ENCODE results near the gene TEX2. TPM values are rescaled to one million over a fixed set of nuclear protein-coding genes. Genes with fewer than 3 reads are reported as not detected.
"Not testable (repeated sequence)": the region's sequence is repeated elsewhere in the genome, so short reads cannot be mapped to it uniquely, and the experiment has no call there.

TEX2 gene
- total RNA-seq, 4 donors from 2014 or later: 29.9 to 59.2 (median 39.9) TPM

- DNase-seq (ENCODE audit: low spot score in 2 of 2): no peak
- intact Hi-C loops (cut with DNase I; ENCODE audit: low total_unique reads): no loop called here
- H3K4me3 ChIP-seq (ENCODE audit: low read depth, poor library complexity, severe bottlenecking): no peak overlapping the region
Observed at GRCh38 chr17:64192589-64192988, 70.5 kb downstream of the TEX2 start.

GRCh38 chr17:64190472-64190871 is 72.6 kb downstream of the TEX2 start:
- intact Hi-C loops (cut with DNase I; ENCODE audit: low total_unique reads): no loop called here

More at GRCh38 chr17:64192589-64192988, 70.5 kb downstream of the TEX2 start:
- 51 to 59% methylated on average over 3 of the region's 3 CpGs for WGBS, 2 donors
- TF ChIP-seq POLR2A (IDR thresholded peaks at IDR 0.05): no peak
- no peak for TF ChIP-seq CTCF (IDR thresholded peaks at IDR 0.05)

GRCh38 chr17:64188088-64188487 is 75.0 kb downstream of the TEX2 start:
- WGBS, 2 donors: 94 to 95% methylated on average over 15 of the region's 15 CpGs
- intact Hi-C loops (cut with DNase I; ENCODE audit: low total_unique reads): no loop called here
- no peak for TF ChIP-seq CTCF (IDR thresholded peaks at IDR 0.05)
- no peak for TF ChIP-seq POLR2A (IDR thresholded peaks at IDR 0.05)
- H3K4me3 ChIP-seq (ENCODE audit: low read depth, poor library complexity, severe bottlenecking): no peak overlapping the region
- no peak for DNase-seq (ENCODE audit: low spot score in 2 of 2)

More at GRCh38 chr17:64190472-64190871, 72.6 kb downstream of the TEX2 start:
- 33 to 38% methylated on average over 6 of the region's 6 CpGs for WGBS, 2 donors
- no peak for TF ChIP-seq POLR2A (IDR thresholded peaks at IDR 0.05)
- no peak for TF ChIP-seq CTCF (IDR thresholded peaks at IDR 0.05)
- no peak overlapping the region for H3K4me3 ChIP-seq (ENCODE audit: low read depth, poor library complexity, severe bottlenecking)
- DNase-seq (ENCODE audit: low spot score in 2 of 2): no peak

- no peak for DNase-seq (ENCODE audit: low spot score in 2 of 2)
- intact Hi-C loops (cut with DNase I; ENCODE audit: low total_unique reads): no loop called here
- no peak overlapping the region for H3K4me3 ChIP-seq (ENCODE audit: low read depth, poor library complexity, severe bottlenecking)
- TF ChIP-seq POLR2A (IDR thresholded peaks at IDR 0.05): no peak
- TF ChIP-seq CTCF (IDR thresholded peaks at IDR 0.05): no peak
- 95 to 97% methylated on average over 11 of the region's 11 CpGs for WGBS, 2 donors
Observed at GRCh38 chr17:64187093-64187895, 75.8 kb downstream of the TEX2 start.

GRCh38 chr17:64186171-64187092 is 76.6 kb downstream of the TEX2 start:
- intact Hi-C loops (cut with DNase I; ENCODE audit: low total_unique reads): no loop called here
- 94 to 97% methylated on average over 12 of the region's 12 CpGs for WGBS, 2 donors
- no peak for DNase-seq (ENCODE audit: low spot score in 2 of 2)
- TF ChIP-seq CTCF (IDR thresholded peaks at IDR 0.05) (no peak), POLR2A (IDR thresholded peaks at IDR 0.05) (no peak)
- no peak overlapping the region for H3K4me3 ChIP-seq (ENCODE audit: low read depth, poor library complexity, severe bottlenecking)

- WGBS, 2 donors: 68 to 70% methylated on average over 9 of the region's 9 CpGs
- intact Hi-C loops (cut with DNase I; ENCODE audit: low total_unique reads); H3K4me3 ChIP-seq (ENCODE audit: low read depth, poor library complexity, severe bottlenecking); DNase-seq (ENCODE audit: low spot score in 2 of 2): not testable (repeated sequence)
Observed at GRCh38 chr17:64185557-64185956, 77.5 kb downstream of the TEX2 start.
